NCI-H1048 (cell line): Measurements from ENCODE around the gene GLOD4.
"Not testable (repeated sequence)": the region's sequence is repeated elsewhere in the genome, so short reads cannot be mapped to it uniquely, and the experiment has no call there.

Experiments used
- DNase-seq: peaks from one replicate; lab custom pipeline; 2025; lab: John Stamatoyannopoulos, UW

The GLOD4 gene

GRCh38 chr17:802901-803881 lies 21.1 kb upstream of the GLOD4 start:
- no peak for DNase-seq

- DNase-seq = no peak
Measured at GRCh38 chr17:802481-802880, 20.4 kb upstream of the GLOD4 start.

GRCh38 chr17:801660-802059 lies 19.6 kb upstream of the GLOD4 start:
- no peak for DNase-seq

- DNase-seq = no peak
Measured at GRCh38 chr17:800446-801242, 18.6 kb upstream of the GLOD4 start.

- DNase-seq = no peak
Measured at GRCh38 chr17:799261-799660, 17.2 kb upstream of the GLOD4 start.

GRCh38 chr17:798246-798645 lies 16.2 kb upstream of the GLOD4 start:
- no peak for DNase-seq

GRCh38 chr17:797236-797840 lies 15.3 kb upstream of the GLOD4 start:
- DNase-seq = no peak

GRCh38 chr17:796609-797008 lies 14.5 kb upstream of the GLOD4 start:
- no peak for DNase-seq

- no peak for DNase-seq
Measured at GRCh38 chr17:795721-796120, 13.6 kb upstream of the GLOD4 start.

GRCh38 chr17:795276-795675 lies 13.2 kb upstream of the GLOD4 start:
- DNase-seq = no peak

- DNase-seq = peak; percentile 27
Measured at GRCh38 chr17:794876-795275, 12.8 kb upstream of the GLOD4 start.

- no peak for DNase-seq
Measured at GRCh38 chr17:792277-792676, 10.2 kb upstream of the GLOD4 start.

GRCh38 chr17:791829-792228 lies 9.7 kb upstream of the GLOD4 start:
- no peak for DNase-seq

- not testable (repeated sequence) for DNase-seq
Measured at GRCh38 chr17:790874-791247, 8.8 kb upstream of the GLOD4 start.

- DNase-seq = not testable (repeated sequence)
Measured at GRCh38 chr17:789931-790873, 8.1 kb upstream of the GLOD4 start.

- DNase-seq = no peak
Measured at GRCh38 chr17:789160-789840, 7.2 kb upstream of the GLOD4 start.

GRCh38 chr17:788551-788950 lies 6.5 kb upstream of the GLOD4 start:
- no peak for DNase-seq

GRCh38 chr17:787641-788221 lies 5.7 kb upstream of the GLOD4 start:
- no peak for DNase-seq

GRCh38 chr17:785901-786300 lies 3.8 kb upstream of the GLOD4 start:
- not testable (repeated sequence) for DNase-seq

GRCh38 chr17:784143-784542 lies 2.1 kb upstream of the GLOD4 start:
- DNase-seq = no peak

- no peak for DNase-seq
Measured at GRCh38 chr17:778096-778495, 4.0 kb downstream of the GLOD4 start.
